Heart right ventricle (tissue), 16 donors: ENCODE data around the gene ATAT1. TPM values are rescaled to one million over a fixed set of nuclear protein-coding genes. Genes with fewer than 3 reads are reported as not detected.
A peak's percentile ranks its signal among the peaks of the same experiment; 100 is the strongest.

Experiments
- ATAC-seq, 8 donors: fragments of 200-7000 bp; cut with Tn5 transposase; one replicate each; pipeline ENCODE4 v1.9.1; 2020; ENCODE audit warnings: mild to moderate bottlenecking in 8 of 8, moderate library complexity in 8 of 8, moderate number of reproducible peaks in 1 of 8
- DNase-seq, 2 donors: peaks; one replicate each; pipeline ENCODE4 v3.0.0-alpha.2; 2020
- H3K27ac ChIP-seq, 10 donors: fragments of 200-600 bp; sonication (generic) in 2 of 10; one replicate each; pipeline versions ENCODE4 v1.5.0 to v1.8.0; 2020 to 2022; ENCODE audit warnings: mild to moderate bottlenecking in 3 of 10
- H3K27me3 ChIP-seq, 7 donors: fragments of 200-600 bp; one replicate each; pipeline ENCODE4 v1.8.0; 2021 to 2022; ENCODE audit warnings: mild to moderate bottlenecking in 2 of 7
- H3K36me3 ChIP-seq, 9 donors: fragments of 200-600 bp; sonication (generic) in 1 of 9; one replicate each; pipeline versions ENCODE4 v1.5.0 to v1.8.0; 2020 to 2022; ENCODE audit warnings: mild to moderate bottlenecking in 2 of 9
- H3K4me1 ChIP-seq, 9 donors: fragments of 200-600 bp; sonication (generic) in 1 of 9; one replicate each; pipeline versions ENCODE4 v1.5.0 to v1.8.0; 2020 to 2022; ENCODE audit warnings: mild to moderate bottlenecking in 4 of 9
- H3K4me3 ChIP-seq, 10 donors: fragments of 200-600 bp; sonication (generic) in 2 of 10; one replicate each; pipeline versions ENCODE4 v1.5.0 to v1.8.0; 2020 to 2022; ENCODE audit warnings: mild to moderate bottlenecking in 7 of 10, moderate library complexity in 2 of 10
- H3K9me3 ChIP-seq, 11 donors: fragments of 200-600 bp in 10 of 11; sonication (generic) in 2 of 11; one replicate each; pipeline versions ENCODE4 v1.5.0 to v1.8.0; 2013 to 2022; ENCODE audit warnings: mild to moderate bottlenecking in 2 of 11, control low read depth in 1 of 11, moderate library complexity in 1 of 11
- WGBS, 2 donors: extraction: QIAGEN DNeasy Blood & Tissue Kit; methylation state at CpG; one replicate each; pipeline ENCODE4 v1.1.7; 2013; ENCODE audit warnings: inconsistent platforms in 1 of 2; 5-methylcytosine and 5-hydroxymethylcytosine counted together
- intact Hi-C, 10 donors: fragments of 100-400 bp; cut with DNase I; formaldehyde crosslinking; loops; one replicate each; pipeline versions ENCODE4 v1.11.1 to v1.14.2; 2022
- polyA plus RNA-seq, 2 donors: library from polyadenylated mRNA; stranded (reverse); fragments of 200-250 nt; gene quantifications; one replicate each; pipeline ENCODE4 v1.2.3, GENCODE V29; 2013
- total RNA-seq, 10 donors: library from RNA; stranded (reverse); fragmentation: NEBNext Ultra II Directional in 3 of 10; extraction: Animal tissue kit (Norgen Biotek cat#: 25700) in 3 of 10; gene quantifications; one replicate each; pipeline versions ENCODE4 v1.2.1 to v1.2.4, GENCODE V29; 2021 to 2023
- TF ChIP-seq, protein P1 (sequence below), 9 donors: fragments of 200-600 bp; sonication (generic) in 2 of 9; IDR thresholded peaks; one replicate each; pipeline versions ENCODE4 v1.5.0 to v1.8.0; 2021 to 2022; ENCODE audit warnings: antibody characterized with exemption in 9 of 9, mild to moderate bottlenecking in 5 of 9, moderate library complexity in 1 of 9
- donor health status: Arrhythmogenic right ventricular cardiomyopathy.
- donor health status: ischemic (EF 13 %, LVEDD 7.1; RV severe dilation, severe dysfunction).
- donor health status: healthy with polysubstance abuse.
- donor health status: DM: no; HTN: yes; CAD: no.
- donor health status: DM: no; HTN: no; CAD: no.
- donor health status: ischemic (EF 25% LVEDD 6.9; RV normal size, moderate dysfunction).
- donor health status: ischemic (EF 25% LVEDD 5.7; RV mildly dilated, moderate dysfunction).
- donor health status: healthy.
- donor health status: DM: yes; HTN: yes; CAD: no.
- donor health status: Ischemic cardiomyopathy.
- donor health status: ischemic (EF 35%, LVEDD 5.7; RV mildly dilated, moderate dysfunction).
- donor health status: nonischemic (EF 11% LVEDD 7.7; RV severe dilation, severe dysfunction).
- donor health status: DM: yes; HTN: yes; CAD: no.
- donor health status: PGD.
- donor health status: ischemic (EF 29% LVEDD 5.4; RV normal size, mild dysfunction).
- donor health status: nonischemic (EF 23%, LVEDD 6.1; RV moderate dilation, normal function).

ATAT1 gene
- total and polyA plus RNA-seq, 12 donors, result 1.8 to 4.6 (median 2.9) TPM

DNA sequence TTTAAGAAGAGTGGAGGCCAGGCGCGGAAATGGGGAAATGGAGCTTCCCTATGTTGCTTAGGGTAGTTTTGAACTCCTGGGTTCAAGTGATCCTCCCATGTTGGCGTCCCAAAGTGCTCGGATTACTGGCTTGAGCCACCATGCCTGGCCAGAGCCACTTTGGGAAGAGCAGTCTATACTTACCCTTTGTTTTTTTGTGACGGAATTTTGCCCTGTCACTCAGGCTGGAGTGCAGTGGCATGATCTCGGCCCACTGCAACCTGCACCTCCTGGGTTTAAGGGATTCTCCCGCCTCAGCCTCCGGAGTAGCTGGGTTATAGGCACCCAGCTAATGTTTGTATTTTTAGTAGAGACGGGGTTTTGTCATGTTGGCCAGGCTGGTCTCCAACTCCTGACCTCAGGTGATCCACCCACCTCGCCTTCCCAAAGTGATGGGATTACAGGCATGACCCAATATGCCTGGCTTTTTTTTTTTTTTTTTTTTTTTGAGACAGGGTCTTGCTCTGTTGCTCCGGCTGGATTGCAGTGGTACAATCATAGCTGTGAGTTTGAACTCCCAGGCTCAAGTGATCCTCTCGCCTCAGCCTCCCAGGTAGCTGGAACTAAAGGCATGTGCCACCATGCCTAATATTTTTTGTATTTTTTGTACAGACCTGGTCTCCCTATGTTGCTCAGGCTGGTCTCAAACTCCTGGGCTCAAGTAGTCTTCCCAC is 27.6 kb upstream of the ATAT1 start:
- H3K9me3 ChIP-seq, result no peaks in the 10 kb centered on the region
- ATAC-seq (peak in 1 of 8 donors; percentile 9), DNase-seq (no peak)
- intact Hi-C loops, result loop anchor here in 6 of 10 donors (5.0 to 10.0 kb wide), 4 partner anchors 52 to 117 kb away; partner anchors contain the start of gene HLA-E (in 1 of the 6)
- peaks cover 0 to 15% (median 0%) of the 10 kb centered on the region in 9 donors for H3K4me1 ChIP-seq
- H3K27ac ChIP-seq, result peak overlapping the region in 1 of 10 donors; percentile 21
- peaks cover 11 to 65% (median 34%) of the 10 kb centered on the region in 9 donors for H3K36me3 ChIP-seq
- H3K4me3 ChIP-seq, result no peak overlapping the region
- TF ChIP-seq, protein P1, sequence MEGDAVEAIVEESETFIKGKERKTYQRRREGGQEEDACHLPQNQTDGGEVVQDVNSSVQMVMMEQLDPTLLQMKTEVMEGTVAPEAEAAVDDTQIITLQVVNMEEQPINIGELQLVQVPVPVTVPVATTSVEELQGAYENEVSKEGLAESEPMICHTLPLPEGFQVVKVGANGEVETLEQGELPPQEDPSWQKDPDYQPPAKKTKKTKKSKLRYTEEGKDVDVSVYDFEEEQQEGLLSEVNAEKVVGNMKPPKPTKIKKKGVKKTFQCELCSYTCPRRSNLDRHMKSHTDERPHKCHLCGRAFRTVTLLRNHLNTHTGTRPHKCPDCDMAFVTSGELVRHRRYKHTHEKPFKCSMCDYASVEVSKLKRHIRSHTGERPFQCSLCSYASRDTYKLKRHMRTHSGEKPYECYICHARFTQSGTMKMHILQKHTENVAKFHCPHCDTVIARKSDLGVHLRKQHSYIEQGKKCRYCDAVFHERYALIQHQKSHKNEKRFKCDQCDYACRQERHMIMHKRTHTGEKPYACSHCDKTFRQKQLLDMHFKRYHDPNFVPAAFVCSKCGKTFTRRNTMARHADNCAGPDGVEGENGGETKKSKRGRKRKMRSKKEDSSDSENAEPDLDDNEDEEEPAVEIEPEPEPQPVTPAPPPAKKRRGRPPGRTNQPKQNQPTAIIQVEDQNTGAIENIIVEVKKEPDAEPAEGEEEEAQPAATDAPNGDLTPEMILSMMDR (IDR thresholded peaks at IDR 0.05), result no peak
- 73 to 78% methylated on average over 12 of the region's 12 CpGs for WGBS, 2 donors
- H3K27me3 ChIP-seq, result no peaks in the 10 kb centered on the region

DNA sequence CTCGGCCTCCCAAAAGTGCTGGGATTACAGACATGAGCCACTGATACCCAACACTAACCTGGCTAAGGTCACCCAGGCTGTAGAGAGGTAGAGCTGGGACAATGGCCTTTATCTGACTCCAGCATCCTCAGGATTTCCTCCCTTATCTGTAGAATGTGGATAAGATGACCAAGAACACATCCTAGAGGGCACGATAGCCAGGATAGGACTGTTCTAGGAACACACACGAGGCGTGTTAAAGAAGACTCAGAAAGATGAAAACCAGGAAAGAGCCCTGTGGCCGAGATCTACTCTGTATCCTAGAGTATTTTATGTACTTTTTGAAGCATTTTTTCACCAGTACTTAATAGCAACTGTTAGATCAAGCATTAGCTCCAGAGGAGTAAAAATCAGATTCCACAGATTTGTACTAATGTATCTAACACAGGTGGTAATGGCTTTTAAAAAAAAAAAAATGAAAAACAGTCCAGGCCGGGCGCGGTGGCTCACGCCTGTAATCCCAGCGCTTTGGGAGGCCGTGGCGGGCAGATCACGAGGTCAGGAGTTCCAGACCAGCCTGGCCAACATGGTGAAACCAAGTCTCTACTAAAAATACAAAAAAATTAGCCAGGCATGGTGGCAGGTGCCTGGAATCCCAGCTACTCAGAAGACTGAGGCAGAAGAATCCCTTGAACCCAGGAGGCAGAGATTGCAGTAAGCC is 26.9 kb upstream of the ATAT1 start:
- H3K27ac ChIP-seq, result peak overlapping the region in 1 of 10 donors; percentile 21
- TF ChIP-seq, protein P1 (IDR thresholded peaks at IDR 0.05), result no peak
- H3K36me3 ChIP-seq, result peaks cover 18 to 65% (median 41%) of the 10 kb centered on the region in 9 donors
- H3K9me3 ChIP-seq, result no peaks in the 10 kb centered on the region
- intact Hi-C loops, result loop anchor here in 8 of 10 donors (5.0 to 10.0 kb wide), 5 partner anchors 52 to 117 kb away; partner anchors contain the start of gene HLA-E (in 2 of the 8)
- no peak for DNase-seq
- H3K4me3 ChIP-seq, result no peak overlapping the region
- H3K27me3 ChIP-seq, result no peaks in the 10 kb centered on the region
- 63 to 81% methylated on average over 13 of the region's 13 CpGs for WGBS, 2 donors
- H3K4me1 ChIP-seq, result peaks cover 0 to 15% (median 0%) of the 10 kb centered on the region in 9 donors
- ATAC-seq, result no peak

DNA sequence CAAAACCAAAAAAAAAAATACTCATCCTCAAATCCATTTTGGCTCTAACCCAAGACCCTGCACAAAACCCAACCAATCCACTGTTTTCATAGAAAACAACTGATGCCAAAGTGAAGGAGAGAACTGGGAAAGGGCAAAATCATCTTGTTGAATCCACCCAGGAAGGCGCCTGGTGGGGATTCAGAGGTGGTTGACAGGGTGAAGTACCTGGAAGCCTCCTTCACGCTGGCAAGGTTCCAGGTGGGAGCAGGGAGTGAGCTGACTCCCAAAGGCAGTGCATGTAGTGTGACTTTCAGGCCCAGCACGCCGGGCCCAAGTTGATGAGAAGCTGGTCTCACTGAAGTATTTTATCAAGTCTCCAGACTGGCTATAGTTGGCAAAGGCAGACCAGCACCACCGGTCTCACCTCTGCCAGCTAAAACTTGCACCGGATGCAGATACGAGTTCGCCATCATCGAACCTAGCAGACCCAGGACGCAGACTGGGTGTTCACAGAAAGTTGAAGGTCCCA is 26.2 kb upstream of the ATAT1 start:
- 42 to 59% methylated on average over 10 of the region's 10 CpGs for WGBS, 2 donors
- peak in 2 of 8 donors; percentile 10 to 11 for ATAC-seq
- DNase-seq, result peak; percentile 33 to 43
- Histone ChIP-seq H3K9me3 (no peaks in the 10 kb centered on the region), H3K27me3 (no peaks in the 10 kb centered on the region), H3K27ac (no peak overlapping the region), H3K36me3 (peaks cover 23 to 68% (median 49%) of the 10 kb centered on the region in 9 donors), H3K4me3 (no peak overlapping the region), H3K4me1 (peaks cover 0 to 15% (median 0%) of the 10 kb centered on the region in 9 donors)
- intact Hi-C loops, result loop anchor here in 3 of 10 donors (5.0 to 10.0 kb wide), 3 partner anchors 56 to 116 kb away; partner anchors contain the start of gene HLA-E (in 1 of the 3)
- TF ChIP-seq, protein P1 (IDR thresholded peaks at IDR 0.05), result no peak

DNA sequence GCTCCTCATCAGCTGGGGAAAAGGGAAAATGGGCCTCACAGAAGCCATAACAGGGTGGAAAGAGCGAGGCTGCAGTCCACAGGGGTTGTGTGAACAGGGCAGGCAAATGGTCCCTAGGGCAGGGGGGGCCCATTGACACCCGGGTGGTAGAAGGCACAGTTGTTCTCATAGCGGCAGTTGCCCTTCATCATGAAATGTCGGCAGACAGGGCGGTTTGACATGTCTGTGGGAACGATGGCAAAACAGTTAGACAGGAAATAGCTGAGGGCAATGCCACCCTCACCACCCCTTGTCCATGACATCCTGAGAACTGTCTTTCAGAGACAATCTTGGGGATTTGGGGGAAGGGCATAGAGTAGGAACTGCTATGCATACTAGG is 25.2 kb upstream of the ATAT1 start:
- peaks cover 23 to 75% (median 58%) of the 10 kb centered on the region in 9 donors for H3K36me3 ChIP-seq
- 72 to 79% methylated on average over 6 of the region's 6 CpGs for WGBS, 2 donors
- peak in 1 of 8 donors; percentile 2 for ATAC-seq
- TF ChIP-seq, protein P1 (IDR thresholded peaks at IDR 0.05), result no peak
- no peak overlapping the region for H3K4me3 ChIP-seq
- DNase-seq, result no peak
- peaks cover 0 to 15% (median 0%) of the 10 kb centered on the region in 9 donors for H3K4me1 ChIP-seq
- H3K27me3 ChIP-seq, result no peaks in the 10 kb centered on the region
- no peaks in the 10 kb centered on the region for H3K9me3 ChIP-seq
- no peak overlapping the region for H3K27ac ChIP-seq
- intact Hi-C loops, result loop anchor here in 3 of 10 donors (5.0 to 10.0 kb wide), 3 partner anchors 57 to 117 kb away; partner anchors contain the start of gene HLA-E (in 1 of the 3)
